K562 (cell line): Measurements from ENCODE around the gene KAT5. TPM values are rescaled to one million over a fixed set of nuclear protein-coding genes. Genes with fewer than 3 reads are reported as not detected.

Experiments used
- ATAC-seq: fragments of 200-7000 bp; cut with Tn5 transposase; 3 replicates; pipeline ENCODE4 v1.9.1; 2020; ENCODE audit warnings: moderate library complexity
- BruUV-seq: library from RNA; stranded (reverse); fragments of 400-500 nt; replicated peaks from 2 replicates; lab custom pipeline; 2021; lab: Mats Ljungman, UMichigan
- CTCF ChIA-PET: fragments of 300-600 bp; formaldehyde crosslinking; extraction: SDS; loops from one replicate; lab custom pipeline; 2021; ENCODE audit warnings: low intra/inter-chr PET ratio; lab: Yijun Ruan, JAX
- POLR2A ChIA-PET: fragments of 300-600, 350-650 bp; sonication (Branson Sonifier 250); formaldehyde crosslinking; extraction: SDS; loops from one replicate; lab custom pipeline; 2021; ENCODE audit warnings: antibody characterized with exemption, inconsistent platforms; lab: Yijun Ruan, JAX
- DNase-seq, 4 experiments: peaks; one replicate each; pipeline versions ENCODE4 v3.0.0 to v3.0.0-alpha.2; 2011 to 2018; ENCODE audit warnings: low spot score in 3 of 4, mixed read lengths in 3 of 4; ENCODE audit errors: extremely low read depth in 1 of 4
- FAIRE-seq: peaks from 2 replicates; lab custom pipeline; 2011; peaks lifted over from hg19 to GRCh38; lab: Jason Lieb, UNC
- H2AFZ ChIP-seq: 2 replicates; pipeline ENCODE4 v1.6.0; 2011; ENCODE audit warnings: low read depth, low read length, control low read depth, inconsistent platforms
- H3K27ac ChIP-seq: fragments of 200-600 bp; 3 replicates; pipeline ENCODE4 v1.8.0; 2011; ENCODE audit warnings: low read depth, mild to moderate bottlenecking, control low read depth, inconsistent platforms, low read length, moderate library complexity, mixed read lengths; ENCODE audit errors: extremely low read depth
- H3K27me3 ChIP-seq, 2 experiments: fragments of 300-600 bp in 1 of 2; 2 replicates in 1 of 2; 3 replicates in 1 of 2; pipeline versions ENCODE4 v1.6.0 to v1.8.0; 2011; ENCODE audit warnings: inconsistent platforms in 2 of 2, low read length in 2 of 2, mild to moderate bottlenecking in 1 of 2, mixed read lengths in 1 of 2, moderate library complexity in 1 of 2; ENCODE audit not compliant: control insufficient read depth in 2 of 2, insufficient read depth in 2 of 2
- H3K36me3 ChIP-seq: fragments of 300-600 bp; 3 replicates; pipeline ENCODE4 v1.8.0; 2011; ENCODE audit warnings: mild to moderate bottlenecking, low read length, inconsistent platforms; ENCODE audit not compliant: control insufficient read depth, insufficient read depth
- H3K4me1 ChIP-seq, 2 experiments: fragments of 200-600 bp in 1 of 2; replicated peaks in 1 of 2; 2 replicates in 1 of 2; 3 replicates in 1 of 2; pipeline versions ENCODE4 v1.5.1 to v1.8.0; 2011; ENCODE audit warnings: inconsistent platforms in 2 of 2, low read length in 2 of 2, mild to moderate bottlenecking in 1 of 2, mixed read lengths in 1 of 2, moderate library complexity in 1 of 2; ENCODE audit not compliant: control insufficient read depth in 2 of 2, insufficient read depth in 2 of 2
- H3K4me2 ChIP-seq: 2 replicates; pipeline ENCODE4 v1.6.1; 2011; ENCODE audit warnings: low read length, control low read depth, inconsistent platforms, mixed read lengths; ENCODE audit not compliant: insufficient read depth
- H3K4me3 ChIP-seq: fragments of 200-600 bp; sonication (generic), shearing (Covaris generic); 2 replicates; pipeline ENCODE4 v1.5.1; 2016; ENCODE audit warnings: control low read depth, inconsistent platforms
- H3K79me2 ChIP-seq: fragments of 200-600 bp; 3 replicates; pipeline ENCODE4 v1.8.0; 2011; ENCODE audit warnings: low read length, inconsistent platforms; ENCODE audit not compliant: control insufficient read depth, insufficient read depth
- H3K9ac ChIP-seq, 2 experiments: 2 replicates each; pipeline versions ENCODE4 v1.6.0 to v1.6.1; 2011; ENCODE audit warnings: low read depth in 2 of 2, low read length in 2 of 2, control low read depth in 1 of 2, inconsistent platforms in 1 of 2, mild to moderate bottlenecking in 1 of 2, mixed read lengths in 1 of 2; ENCODE audit not compliant: insufficient read depth in 1 of 2
- H3K9me1 ChIP-seq: one replicate; pipeline ENCODE4 v1.6.0; 2011; ENCODE audit warnings: inconsistent platforms, mild to moderate bottlenecking, low read length, moderate library complexity; ENCODE audit not compliant: control insufficient read depth, insufficient read depth
- H3K9me3 ChIP-seq: replicated peaks from 2 replicates; pipeline ENCODE4 v1.5.1; 2011; ENCODE audit warnings: low read depth, low read length, inconsistent platforms; ENCODE audit not compliant: control insufficient read depth, insufficient read depth
- H4K20me1 ChIP-seq: replicated peaks from 2 replicates; pipeline ENCODE4 v1.6.1; 2011; ENCODE audit warnings: low read length, inconsistent platforms, mixed read lengths; ENCODE audit not compliant: control insufficient read depth, insufficient read depth
- BDP1 ChIP-seq: IDR thresholded peaks from 3 replicates; pipeline ENCODE4 v1.6.1; 2011; ENCODE audit not compliant: insufficient read length, insufficient read depth
- NFRKB ChIP-seq: fragments of 450-650 bp; IDR thresholded peaks from 2 replicates; pipeline ENCODE4 v1.6.1; 2016; ENCODE audit warnings: low read depth
- TBP ChIP-seq: optimal IDR thresholded peaks from 2 replicates; pipeline ENCODE3; 2011; ENCODE audit warnings: low read depth, low read length, improper control_type of control experiment
- ZHX1 ChIP-seq: fragments of 150-350 bp; conservative IDR thresholded peaks from 2 replicates; pipeline ENCODE4 v1.6.1; 2014; ENCODE audit warnings: low read length
- ZNF347 ChIP-seq: fragments of 450-650 bp; formaldehyde crosslinking; IDR thresholded peaks from 2 replicates; pipeline ENCODE4 v1.4.0; 2020; ENCODE audit warnings: low read depth, mild to moderate bottlenecking, moderate library complexity
- ZNF407 ChIP-seq: fragments of 450-650 bp; IDR thresholded peaks from 2 replicates; pipeline ENCODE4 v1.6.1; 2016; ENCODE audit warnings: low read depth
- ZNF668 ChIP-seq: fragments of 250-450 bp; sonication (Bioruptor Pico); IDR thresholded peaks from 2 replicates; pipeline ENCODE4 v1.8.0; 2022; ENCODE audit warnings: mild to moderate bottlenecking, inconsistent platforms
- ZSCAN32 ChIP-seq: fragments of 450-650 bp; formaldehyde crosslinking; IDR thresholded peaks from 2 replicates; pipeline ENCODE4 v1.4.0; 2020; ENCODE audit warnings: mild to moderate bottlenecking, moderate library complexity
- WGBS: fragments of 100-300 bp; shearing (Covaris generic); methylation state at CpG from one replicate; pipeline ENCODE4 v1.1.6; 2016; ENCODE audit warnings: low coverage, mixed read lengths; ENCODE audit not compliant: insufficient coverage; ENCODE audit errors: missing lambda C conversion rate; 5-methylcytosine and 5-hydroxymethylcytosine counted together
- in situ Hi-C: fragments of 300-500 bp; cut with MboI; formaldehyde crosslinking; loops from 4 replicates; pipeline ENCODE4 v1.15.0; 2018; ENCODE audit warnings: inconsistent platforms, mixed read lengths
- intact Hi-C: fragments of 100-400 bp; cut with micrococcal nuclease; formaldehyde crosslinking; loops from 2 replicates; pipeline ENCODE4 v1.14.2; 2022
- polyA plus RNA-seq, 8 experiments: library from polyadenylated mRNA; depleted of rRNA in 4 of 8; stranded (reverse) in 5 of 8; unstranded in 3 of 8; fragments of >200 nt; fragmentation: Nextera tagmentation in 2 of 8; fragmentation: Illumina TruSeq in 1 of 8; extraction: Ambion mirVana in 2 of 8; extraction: Trizol in 1 of 8; gene quantifications; 2 replicates each; pipeline versions ENCODE4 v1.2.1 to v1.2.3, GENCODE V29; 2011 to 2014; ENCODE audit warnings: inconsistent platforms in 1 of 8, missing spikeins in 1 of 8
- total RNA-seq, 7 experiments: library from RNA; depleted of rRNA in 6 of 7; stranded (reverse); fragments of >200 nt in 6 of 7; fragmentation: Illumina TruSeq in 2 of 7; extraction: Trizol in 2 of 7; gene quantifications; 2 replicates each; pipeline versions ENCODE4 v1.2.1 to v1.2.3, GENCODE V29; 2011 to 2021; ENCODE audit warnings: low replicate concordance in 1 of 7
- TF ChIP-seq, protein P1 (sequence below): fragments of 450-650 bp; formaldehyde crosslinking; IDR thresholded peaks from 2 replicates; pipeline ENCODE4 v1.4.0; 2020; ENCODE audit warnings: mild to moderate bottlenecking, mixed read lengths

The KAT5 gene
- total and polyA plus RNA-seq, 9 of the 15 experiments (the other 6 are each of a cell fraction or from before 2014, with no cell fraction given) = 3.6 to 76.8 (median 52.7) TPM

DNA sequence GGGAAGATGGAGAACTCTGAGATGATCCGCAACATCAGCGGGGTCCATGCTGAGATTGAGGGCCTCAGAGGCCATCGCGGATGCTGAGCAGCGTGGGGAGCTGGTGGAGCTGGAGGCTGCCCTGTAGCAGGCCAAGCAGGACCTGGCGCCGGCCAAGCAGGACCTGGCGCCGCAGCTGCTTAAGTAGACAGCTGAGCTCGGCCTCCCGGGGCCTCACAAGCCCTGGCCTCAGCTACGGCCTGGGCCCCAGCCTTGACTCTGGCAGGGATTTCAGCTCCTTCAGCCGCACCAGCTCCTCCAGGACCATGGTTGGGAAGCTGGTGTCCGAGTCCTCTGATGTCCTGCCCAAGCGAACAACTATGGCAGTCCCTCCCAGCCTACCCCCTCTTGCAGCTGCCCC is 15.8 kb downstream of the KAT5 start:
- Histone ChIP-seq H3K36me3 (no peaks in the 10 kb centered on the region), H3K9me3 (no peaks in the 10 kb centered on the region; the same call in 1 of the 2 replicates), H3K9me1 (no peaks in the 10 kb centered on the region), H4K20me1 (no peaks in the 10 kb centered on the region)
- intact Hi-C loops = no loop called here
- no TSS peak for BruUV-seq
- TF ChIP-seq, protein P1, sequence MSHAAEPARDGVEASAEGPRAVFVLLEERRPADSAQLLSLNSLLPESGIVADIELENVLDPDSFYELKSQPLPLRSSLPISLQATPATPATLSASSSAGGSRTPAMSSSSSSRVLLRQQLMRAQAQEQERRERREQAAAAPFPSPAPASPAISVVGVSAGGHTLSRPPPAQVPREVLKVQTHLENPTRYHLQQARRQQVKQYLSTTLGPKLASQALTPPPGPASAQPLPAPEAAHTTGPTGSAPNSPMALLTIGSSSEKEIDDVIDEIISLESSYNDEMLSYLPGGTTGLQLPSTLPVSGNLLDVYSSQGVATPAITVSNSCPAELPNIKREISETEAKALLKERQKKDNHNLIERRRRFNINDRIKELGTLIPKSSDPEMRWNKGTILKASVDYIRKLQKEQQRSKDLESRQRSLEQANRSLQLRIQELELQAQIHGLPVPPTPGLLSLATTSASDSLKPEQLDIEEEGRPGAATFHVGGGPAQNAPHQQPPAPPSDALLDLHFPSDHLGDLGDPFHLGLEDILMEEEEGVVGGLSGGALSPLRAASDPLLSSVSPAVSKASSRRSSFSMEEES (CRISPR knock-in tag) = no peak
- TF ChIP-seq NFRKB (no peak), BDP1 (no peak), ZSCAN32 (CRISPR knock-in tag) (no peak), ZNF407 (no peak), TBP (no peak), ZHX1 (no peak), ZNF668 (CRISPR knock-in tag) (no peak), ZNF347 (no peak)
- TF ChIP-seq, all 486 proteins: peak for 0
- no peaks in the 10 kb centered on the region for H3K79me2 ChIP-seq
- peaks cover 3 to 6% of the 10 kb centered on the region in 2 experiments; a peak in 3 of 5 replicates for H3K4me1 ChIP-seq
- H3K4me3 ChIP-seq = no peak overlapping the region
- no peak for FAIRE-seq
- ChIA-PET CTCF (no interaction called here), POLR2A (interaction anchor here (0.5 to 1.0 kb wide), 9 partner anchors 11 to 1458 kb away, joined by 3 to 7 read pairs (median 3); partner anchors contain the start of gene KAT5)
- H3K27me3 ChIP-seq = peaks cover 0 to 9% of the 10 kb centered on the region in 2 experiments; a peak in 2 of 5 replicates
- no peak; the same call in 2 of the 3 replicates for ATAC-seq
- no peak overlapping the region for H3K27ac ChIP-seq
- WGBS = 49% methylated on average over 13 of the region's 15 CpGs
- H2AFZ ChIP-seq = peak overlapping the region; percentile 23; the same call in 1 of the 2 replicates
- H3K4me2 ChIP-seq = no peak overlapping the region
- DNase-seq = no peak
- in situ Hi-C loops = no loop called here
- H3K9ac ChIP-seq = 0 out of 4 replicates have a peak overlapping the region, but pooled peaks of 1 of the 2 experiments have one; percentile 6
